Measurements from ENCODE around the gene LYPLAL1.
"Not testable (repeated sequence)": the region's sequence is repeated elsewhere in the genome, so short reads cannot be mapped to it uniquely, and the experiment has no call there.

LYPLAL1 gene

DNA sequence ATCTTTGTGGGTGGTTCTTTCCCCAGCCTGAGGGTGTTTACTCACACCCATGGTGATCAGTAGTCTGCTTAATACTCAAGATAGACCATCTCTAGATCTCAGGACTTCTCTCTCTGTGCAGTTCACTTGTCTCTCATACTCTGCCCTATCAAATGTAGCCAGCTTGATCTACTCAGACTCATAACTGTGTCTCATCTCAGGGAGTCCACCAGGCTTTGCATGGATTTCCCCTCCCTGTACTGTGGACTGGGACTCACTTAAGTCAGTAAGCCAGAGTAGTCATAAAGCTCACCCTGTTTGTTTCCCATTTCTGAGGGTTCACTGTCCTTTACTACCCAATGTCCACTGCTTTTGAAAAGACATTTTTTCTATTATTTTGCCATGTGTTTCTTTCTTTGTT lies 41.8 kb downstream of the LYPLAL1 start:
- DNase-seq (ENCODE audit: low read depth, low spot score) = peak; percentile 10

DNA sequence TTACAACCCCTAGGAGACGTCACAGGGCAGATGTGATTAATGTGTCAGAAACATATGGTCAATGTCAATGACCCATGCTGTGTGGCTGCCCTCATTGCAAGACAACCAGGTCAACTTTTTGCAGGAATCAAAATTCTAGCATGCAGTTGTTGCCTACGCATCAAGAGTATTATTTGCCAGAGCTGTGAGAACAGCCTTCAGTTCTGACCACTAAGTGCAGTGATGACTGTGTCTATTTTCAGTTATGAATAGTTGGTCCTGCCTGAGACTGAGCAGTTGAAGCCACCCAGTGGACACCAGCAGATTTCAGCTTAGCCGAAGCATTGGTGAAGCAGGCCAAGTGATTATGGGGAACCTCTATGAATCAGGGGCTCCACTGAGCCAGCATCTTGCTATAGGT lies 47.3 kb downstream of the LYPLAL1 start:
- no peak for DNase-seq (ENCODE audit: low read depth, low spot score)

DNA sequence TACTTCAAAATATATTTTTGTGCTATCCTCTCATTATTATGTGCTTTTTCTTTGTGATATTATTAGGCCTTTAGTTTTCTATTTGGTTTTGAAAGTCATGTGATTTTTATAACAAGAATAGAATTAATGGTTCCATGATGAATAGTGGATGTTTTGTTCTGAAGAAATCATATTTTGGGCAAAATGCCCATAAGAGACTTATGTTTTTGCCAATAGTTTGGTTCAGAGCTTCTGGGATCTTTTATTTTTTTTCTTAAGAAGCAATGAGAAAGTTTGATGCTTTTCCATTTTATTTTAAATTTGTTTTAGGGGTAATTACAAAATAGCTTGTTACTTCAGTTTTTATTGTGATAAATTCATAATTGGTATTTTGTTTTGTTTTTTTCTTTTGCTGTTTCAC lies 49.8 kb downstream of the LYPLAL1 start:
- no peak for DNase-seq (ENCODE audit: low read depth, low spot score)

DNA sequence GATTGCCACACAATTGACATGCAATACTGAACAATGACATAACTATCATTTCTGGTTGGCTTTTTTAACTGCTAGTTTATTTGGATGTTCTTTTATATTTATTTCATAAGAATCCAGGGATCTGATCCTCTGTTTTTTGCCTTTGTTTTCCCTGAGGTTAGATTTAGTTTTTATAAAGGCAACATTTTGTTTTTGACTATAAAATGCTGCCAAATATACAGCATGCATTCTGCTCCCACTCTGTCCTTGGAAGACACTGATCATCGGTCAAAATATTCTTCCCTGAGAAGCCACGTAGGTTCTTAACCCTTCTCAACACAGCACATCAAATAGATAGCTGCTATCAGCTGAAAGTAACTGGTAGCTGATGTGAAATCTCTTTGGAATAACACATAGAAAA lies 52.5 kb downstream of the LYPLAL1 start:
- DNase-seq (ENCODE audit: low read depth, low spot score) = no peak

DNA sequence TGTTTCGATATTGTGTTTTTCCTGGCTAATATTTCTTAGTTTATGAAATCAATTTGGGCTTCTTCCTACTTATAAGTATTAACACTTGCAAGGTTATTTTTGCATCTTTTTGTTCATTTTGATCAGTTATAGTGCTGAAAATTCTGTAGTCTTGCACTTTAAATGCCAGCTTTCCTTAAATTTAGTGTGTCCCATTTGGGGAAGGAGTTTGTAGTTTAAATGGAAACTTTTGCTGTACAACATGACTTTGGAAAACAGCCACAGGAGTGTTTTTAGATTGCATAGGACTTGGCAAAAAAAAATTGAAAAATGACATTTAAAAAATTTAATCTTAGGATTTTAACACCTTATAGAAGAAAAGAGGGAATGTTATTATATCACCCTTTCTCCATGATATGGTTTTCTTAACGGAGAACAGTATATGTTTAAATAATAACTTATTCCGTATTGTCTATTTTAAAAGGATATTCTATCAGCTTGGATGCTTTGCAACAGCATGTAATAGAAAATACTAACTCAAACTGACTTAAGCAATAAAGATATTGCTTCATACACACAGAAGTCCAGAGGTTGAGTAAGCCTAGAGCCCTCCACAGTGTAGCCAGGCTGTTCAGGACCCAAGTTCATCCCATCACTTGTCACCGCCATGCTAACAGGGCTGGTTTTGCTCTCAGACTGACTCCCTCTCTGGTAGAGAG lies 53.8 kb downstream of the LYPLAL1 start:
- no peak for DNase-seq (ENCODE audit: low read depth, low spot score)

DNA sequence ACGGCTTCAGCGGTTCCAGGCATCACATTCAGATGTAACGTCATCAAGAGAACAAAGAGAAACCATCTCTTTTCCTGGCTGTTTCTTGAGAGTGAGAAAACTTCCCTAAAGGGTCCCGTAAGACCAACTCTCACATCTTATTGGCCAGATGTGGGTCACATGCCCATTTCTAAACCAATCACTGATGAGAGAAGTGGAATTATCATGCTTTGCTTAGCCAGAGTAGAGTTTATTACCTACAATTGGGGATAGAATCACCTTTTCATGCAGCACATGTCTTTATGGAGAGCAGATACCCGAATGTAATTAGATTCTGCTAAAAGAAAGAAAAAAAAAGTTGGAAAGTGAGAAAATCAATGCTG lies 54.4 kb downstream of the LYPLAL1 start:
- DNase-seq (ENCODE audit: low read depth, low spot score) = no peak

DNA sequence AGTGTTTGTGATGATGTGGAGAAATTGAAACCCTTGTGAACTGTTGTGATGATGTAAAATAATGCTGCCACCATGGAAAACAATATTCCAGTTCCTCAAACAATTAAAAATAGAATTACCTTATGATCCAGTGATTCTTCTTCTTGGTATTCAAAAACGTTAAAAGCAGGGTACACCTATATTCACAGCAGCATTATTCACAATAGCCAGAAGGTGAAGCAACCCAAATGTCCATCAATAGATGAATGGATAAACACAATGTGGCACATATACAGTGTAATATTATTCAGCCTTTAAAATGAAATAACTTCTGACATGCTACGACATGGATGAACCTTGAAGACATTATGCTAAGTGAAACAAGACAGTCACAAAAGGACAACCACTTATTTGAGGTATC lies 59.2 kb downstream of the LYPLAL1 start:
- DNase-seq (ENCODE audit: low read depth, low spot score) = no peak

DNA sequence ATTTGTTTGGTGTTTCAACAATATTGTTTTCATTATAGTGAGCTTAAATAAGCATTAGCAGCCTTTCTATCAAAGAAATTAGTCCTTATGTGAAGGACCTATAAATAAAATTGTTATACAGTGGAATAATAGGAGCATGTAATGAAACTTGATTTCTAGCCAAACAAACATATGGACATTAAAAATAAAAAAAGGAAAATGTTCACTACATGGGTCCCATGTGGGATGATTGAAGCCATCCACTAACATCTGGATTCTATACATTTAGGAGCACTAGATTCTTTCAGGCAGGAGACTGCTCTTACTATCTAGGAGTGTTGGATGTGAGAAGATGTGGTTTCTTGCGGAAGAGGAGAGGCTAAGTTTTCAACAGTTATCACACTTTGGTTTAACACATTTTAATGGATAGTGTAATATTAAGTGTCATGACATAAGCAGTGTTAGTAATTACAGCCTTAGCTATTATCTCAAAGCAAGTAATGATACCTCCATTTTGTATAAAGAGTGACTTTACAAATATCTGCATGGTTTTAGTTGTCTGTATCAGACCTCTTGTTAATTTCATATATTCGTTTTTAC lies 62.3 kb downstream of the LYPLAL1 start:
- DNase-seq (ENCODE audit: low read depth, low spot score) = no peak

DNA sequence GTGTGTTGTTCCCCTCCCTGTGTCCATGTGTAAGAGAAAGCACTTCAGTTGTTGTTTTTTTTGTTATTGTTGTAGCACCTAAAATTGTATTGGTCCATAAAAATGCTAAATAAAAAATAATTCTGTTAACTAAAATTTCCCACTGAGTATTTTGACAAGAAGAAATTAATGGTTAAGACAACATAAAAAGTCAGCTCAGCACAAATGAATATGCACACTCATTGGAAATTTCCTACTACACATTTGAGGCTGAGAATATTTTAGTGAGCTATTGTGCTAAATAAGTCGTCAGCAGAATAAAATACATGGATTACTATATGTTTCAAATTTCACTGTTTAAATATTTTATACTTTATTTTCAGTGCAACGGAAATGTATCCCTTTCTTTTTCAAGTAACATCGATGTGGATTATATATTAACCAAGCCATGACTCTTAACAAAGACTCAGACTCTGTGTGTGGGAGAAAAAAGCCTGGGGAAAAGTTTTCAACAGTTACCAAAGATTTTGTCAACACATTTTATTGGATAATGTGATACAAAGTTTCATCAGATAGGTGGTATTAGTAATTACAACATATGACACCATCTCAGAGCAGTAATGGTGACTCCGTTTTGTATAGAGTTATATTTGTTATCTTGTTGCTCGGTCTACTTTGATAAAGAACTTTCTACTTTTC lies 63.4 kb downstream of the LYPLAL1 start:
- DNase-seq (ENCODE audit: low read depth, low spot score) = no peak

DNA sequence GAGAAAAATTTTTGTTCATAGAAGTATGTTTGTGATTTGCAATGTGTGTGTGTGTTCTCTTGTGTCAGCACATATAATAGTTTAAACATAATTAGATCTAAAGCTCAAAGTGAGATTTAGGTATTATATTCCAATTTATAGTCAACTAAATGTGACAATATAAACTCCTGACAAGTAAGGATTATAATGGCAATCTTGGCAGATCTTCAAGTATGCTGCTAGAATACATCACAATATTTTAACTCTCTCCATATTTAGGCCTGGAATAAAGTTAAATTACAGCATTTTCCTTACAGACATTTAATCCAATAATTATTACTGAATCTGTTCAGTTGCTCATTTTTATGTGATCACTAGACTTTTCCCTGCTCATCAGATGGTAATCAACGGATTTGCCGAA lies 65.8 kb downstream of the LYPLAL1 start:
- DNase-seq (ENCODE audit: low read depth, low spot score) = no peak

DNA sequence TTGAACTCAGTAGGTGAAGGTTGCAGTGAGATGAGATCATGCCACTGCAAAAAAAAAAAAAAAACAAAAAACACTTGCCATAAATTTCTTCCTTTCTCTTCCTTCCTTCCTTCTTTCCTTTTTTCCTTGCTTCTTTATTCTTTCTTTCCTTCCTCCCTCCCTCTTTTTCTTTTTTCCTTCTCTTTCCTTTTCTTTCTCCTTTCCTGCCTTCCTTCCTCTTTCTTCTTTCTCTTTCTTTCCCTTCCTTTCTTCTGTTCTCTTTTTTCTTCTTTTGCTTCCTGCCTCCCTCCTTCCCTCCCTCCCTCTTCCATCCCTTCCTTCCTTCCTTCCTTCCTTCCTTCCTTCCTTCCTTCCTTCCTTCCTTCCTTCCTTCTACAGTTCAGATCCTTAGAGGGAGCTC lies 71.2 kb downstream of the LYPLAL1 start:
- no peak for DNase-seq (ENCODE audit: low read depth, low spot score)

DNA sequence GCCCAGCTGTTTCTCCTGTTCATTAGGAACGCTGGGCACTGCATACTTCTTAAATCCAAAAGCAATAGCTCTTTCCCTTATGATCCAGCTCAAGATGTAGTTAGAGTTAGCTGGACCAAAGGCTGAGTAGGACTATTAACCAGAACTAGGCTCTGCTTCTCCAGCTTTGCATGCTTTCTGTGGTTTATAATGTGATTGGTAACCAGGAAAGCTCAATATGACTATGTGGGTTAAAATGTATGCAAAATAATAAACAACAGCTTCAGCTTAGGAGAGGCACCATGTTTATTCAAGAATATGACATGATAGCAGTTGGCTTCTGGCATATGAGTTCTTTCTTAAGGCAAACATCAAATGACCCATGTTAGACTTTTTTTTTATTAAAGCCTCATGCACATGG lies 73.8 kb downstream of the LYPLAL1 start:
- DNase-seq (ENCODE audit: low read depth, low spot score) = no peak

DNA sequence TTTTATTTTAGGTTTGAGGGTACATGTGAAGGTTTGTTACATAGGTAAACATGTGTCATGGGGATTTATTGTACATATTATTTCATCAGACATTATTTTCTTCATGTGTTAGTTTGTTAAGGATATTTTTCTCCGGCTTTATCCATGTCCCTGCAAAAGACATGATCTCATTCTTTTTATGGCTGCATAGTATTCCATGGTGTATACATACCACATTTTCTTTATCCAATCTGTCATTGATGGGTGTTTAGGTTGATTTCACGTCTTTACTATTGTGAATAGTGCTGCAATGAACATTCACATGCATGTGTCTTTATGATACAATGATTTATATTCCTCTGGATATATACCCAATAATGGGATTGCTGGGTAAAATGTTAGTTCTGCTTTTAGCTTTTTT lies 76.8 kb downstream of the LYPLAL1 start:
- not testable (repeated sequence) for DNase-seq (ENCODE audit: low read depth, low spot score)

DNA sequence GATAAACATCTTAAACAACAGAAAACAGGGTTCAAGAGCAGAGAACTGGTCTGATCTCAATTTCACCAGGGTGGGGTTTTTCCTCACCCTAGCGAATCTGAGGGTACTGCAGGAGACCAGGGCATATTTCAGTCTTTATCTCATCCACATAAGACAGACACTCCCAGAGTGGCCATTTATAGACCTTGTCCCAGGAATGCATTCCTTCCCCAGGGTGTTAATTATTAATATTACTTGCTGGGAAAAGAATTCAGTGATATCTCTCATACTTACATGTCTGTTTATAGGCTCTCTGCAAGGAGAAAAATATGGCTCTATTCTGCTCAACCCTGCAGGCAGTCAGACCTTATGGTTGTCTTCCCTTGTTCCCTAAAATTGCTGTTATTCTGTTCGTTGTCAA lies 84.1 kb downstream of the LYPLAL1 start:
- DNase-seq (ENCODE audit: low read depth, low spot score) = no peak

DNA sequence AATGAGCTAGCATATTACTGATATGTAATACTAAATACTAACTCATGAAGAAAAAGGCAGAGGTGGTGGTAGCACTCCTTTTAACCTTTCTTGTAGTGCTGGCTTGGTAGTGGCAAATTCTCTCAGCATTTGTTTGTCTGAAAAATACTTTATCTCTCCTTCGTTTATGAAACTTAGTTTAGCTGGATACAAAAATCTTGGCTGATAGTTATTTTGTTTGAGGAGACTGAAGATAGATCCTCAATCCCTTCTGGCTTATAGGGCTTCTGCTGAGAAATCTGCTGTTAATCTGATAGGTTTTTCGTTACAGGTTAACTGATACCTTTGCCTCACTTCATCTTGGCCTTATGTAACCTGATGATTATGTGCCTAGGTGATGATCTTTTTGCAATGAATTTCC lies 87.8 kb downstream of the LYPLAL1 start:
- DNase-seq (ENCODE audit: low read depth, low spot score) = no peak

All from ELF-1 (cell line).